GM12878 (cell line): ENCODE results near the gene CLEC2A. TPM values are rescaled to one million over a fixed set of nuclear protein-coding genes. Genes with fewer than 3 reads are reported as not detected.

Source experiments
- BCL3 ChIP-seq: IDR thresholded peaks from 2 replicates; pipeline ENCODE4 v1.6.1; 2011; ENCODE audit warnings: borderline replicate concordance, low read depth, mild to moderate bottlenecking, moderate library complexity, low read length; ENCODE audit not compliant: insufficient read depth, poor library complexity, severe bottlenecking
- CEBPZ ChIP-seq: fragments of 150-350 bp; IDR thresholded peaks from 2 replicates; pipeline ENCODE4 v1.6.1; 2016; ENCODE audit warnings: low read depth, low read length
- DPF2 ChIP-seq: fragments of 450-650 bp; IDR thresholded peaks from 2 replicates; pipeline ENCODE4 v1.6.1; 2017; ENCODE audit warnings: mild to moderate bottlenecking
- EED ChIP-seq: sonication (generic); IDR thresholded peaks from 2 replicates; pipeline ENCODE4 v1.6.1; 2016; ENCODE audit warnings: antibody characterized with exemption, low read depth
- FOXK2 ChIP-seq: fragments of 450-650 bp; IDR thresholded peaks from 2 replicates; pipeline ENCODE4 v1.6.1; 2017; ENCODE audit warnings: mild to moderate bottlenecking, moderate library complexity
- HCFC1 ChIP-seq: fragments of 150-350 bp; IDR thresholded peaks from 2 replicates; pipeline ENCODE4 v1.6.1; 2014; ENCODE audit warnings: low read length
- HDGF ChIP-seq: fragments of 450-650 bp; IDR thresholded peaks from 2 replicates; pipeline ENCODE4 v1.6.1; 2016; ENCODE audit warnings: antibody characterized with exemption
- IRF3 ChIP-seq: fragments of 450-650 bp; IDR thresholded peaks from 2 replicates; pipeline ENCODE4 v1.6.1; 2014; ENCODE audit warnings: mild to moderate bottlenecking
- MYB ChIP-seq: fragments of 150-350 bp; IDR thresholded peaks from 2 replicates; pipeline ENCODE4 v1.6.1; 2014; ENCODE audit warnings: mild to moderate bottlenecking, low read depth, low read length, borderline replicate concordance
- NFYB ChIP-seq: IDR thresholded peaks from 2 replicates; pipeline ENCODE4 v1.6.1; 2011; ENCODE audit warnings: low read depth, mild to moderate bottlenecking, low read length, improper control_type of control experiment, moderate library complexity; ENCODE audit not compliant: insufficient read depth
- NR2C2 ChIP-seq: IDR thresholded peaks from 2 replicates; pipeline ENCODE4 v1.6.1; 2011; ENCODE audit warnings: borderline replicate concordance, low read depth; ENCODE audit not compliant: control insufficient read depth, insufficient read length
- NR2F1 ChIP-seq: fragments of 450-650 bp; conservative IDR thresholded peaks from 2 replicates; pipeline ENCODE4 v1.6.1; 2017; ENCODE audit warnings: mild to moderate bottlenecking
- NRF1 ChIP-seq: conservative IDR thresholded peaks from 2 replicates; pipeline ENCODE4 v1.6.1; 2011; ENCODE audit warnings: mild to moderate bottlenecking, low read depth, low read length, improper control_type of control experiment
- POU2F2 ChIP-seq: IDR thresholded peaks from 3 replicates; pipeline ENCODE4 v1.6.1; 2011; ENCODE audit warnings: low read depth, mild to moderate bottlenecking, low read length, borderline replicate concordance
- SIX5 ChIP-seq: IDR thresholded peaks from 2 replicates; pipeline ENCODE4 v1.6.1; 2011; ENCODE audit warnings: mild to moderate bottlenecking, low read depth, low read length, moderate library complexity; ENCODE audit not compliant: severe bottlenecking
- SMC3 ChIP-seq: IDR thresholded peaks from 2 replicates; pipeline ENCODE4 v1.6.1; 2011; ENCODE audit warnings: low read length, improper control_type of control experiment, borderline replicate concordance
- SPI1 ChIP-seq: IDR thresholded peaks from 2 replicates; pipeline ENCODE4 v1.6.1; 2011; ENCODE audit warnings: low read depth, mild to moderate bottlenecking, low read length, moderate library complexity, borderline replicate concordance; ENCODE audit not compliant: insufficient read depth
- TCF12 ChIP-seq: IDR thresholded peaks from 2 replicates; pipeline ENCODE4 v1.6.1; 2011; ENCODE audit warnings: low read depth, mild to moderate bottlenecking, low read length
- ZNF217 ChIP-seq: fragments of 450-650 bp; IDR thresholded peaks from 2 replicates; pipeline ENCODE4 v1.6.1; 2017; ENCODE audit warnings: antibody characterized with exemption, mild to moderate bottlenecking
- ZNF274 ChIP-seq: IDR thresholded peaks from one replicate; pipeline ENCODE4 v1.8.0; 2011; ENCODE audit not compliant: insufficient read length, insufficient read depth
- ZNF592 ChIP-seq: fragments of 450-650 bp; IDR thresholded peaks from 2 replicates; pipeline ENCODE4 v1.6.1; 2017; ENCODE audit warnings: mild to moderate bottlenecking, moderate library complexity
- polyA plus RNA-seq, 11 experiments: library from polyadenylated mRNA; depleted of rRNA in 4 of 11; unstranded in 6 of 11; stranded (reverse) in 5 of 11; fragments of >200 nt; fragmentation: Nextera tagmentation in 4 of 11; fragmentation: Illumina TruSeq in 1 of 11; extraction: Ambion mirVana in 4 of 11; extraction: Trizol in 1 of 11; gene quantifications; 1 replicate in 1 of 11; 2 replicates in 10 of 11; pipeline versions ENCODE4 v1.2.1 to v1.2.3, GENCODE V29; 2011 to 2016; ENCODE audit warnings: inconsistent platforms in 2 of 11, missing spikeins in 2 of 11, low read depth in 1 of 11
- total RNA-seq, 4 experiments: library from RNA; depleted of rRNA in 3 of 4; stranded (reverse); fragments of >200 nt in 3 of 4; fragmentation: Illumina TruSeq in 1 of 4; extraction: Trizol in 1 of 4; gene quantifications; 2 replicates each; pipeline versions ENCODE4 v1.2.1 to v1.2.3, GENCODE V29; 2013 to 2021

CLEC2A gene
- total and polyA plus RNA-seq, 10 of the 15 experiments (the other 5 are each of a cell fraction or from before 2014, with no cell fraction given): not detected

GRCh38 chr12:9948606-9949296 is 16.6 kb upstream of the CLEC2A start (continued):
- TF ChIP-seq ZNF274 (no peak), ZNF592 (no peak), POU2F2 (no peak), BCL3 (no peak), SIX5 (no peak), NR2F1 (no peak), CEBPZ (no peak), SPI1 (peak; percentile 94), NRF1 (no peak), EED (no peak), FOXK2 (no peak), DPF2 (peak; percentile 44; the same call in 1 of the 2 replicates), HCFC1 (no peak), SMC3 (no peak), IRF3 (no peak), NFYB (no peak), TCF12 (no peak), MYB (no peak), ZNF217 (peak; percentile 77; the same call in 1 of the 2 replicates), NR2C2 (no peak), HDGF (no peak)
